T-helper 22 cell (primary cell): ENCODE data around the gene WEE1.

Experiments used
- DNase-seq: peaks from one replicate; pipeline ENCODE4 v3.0.0-alpha.2; 2020; ENCODE audit warnings: low read depth

The WEE1 gene

DNA sequence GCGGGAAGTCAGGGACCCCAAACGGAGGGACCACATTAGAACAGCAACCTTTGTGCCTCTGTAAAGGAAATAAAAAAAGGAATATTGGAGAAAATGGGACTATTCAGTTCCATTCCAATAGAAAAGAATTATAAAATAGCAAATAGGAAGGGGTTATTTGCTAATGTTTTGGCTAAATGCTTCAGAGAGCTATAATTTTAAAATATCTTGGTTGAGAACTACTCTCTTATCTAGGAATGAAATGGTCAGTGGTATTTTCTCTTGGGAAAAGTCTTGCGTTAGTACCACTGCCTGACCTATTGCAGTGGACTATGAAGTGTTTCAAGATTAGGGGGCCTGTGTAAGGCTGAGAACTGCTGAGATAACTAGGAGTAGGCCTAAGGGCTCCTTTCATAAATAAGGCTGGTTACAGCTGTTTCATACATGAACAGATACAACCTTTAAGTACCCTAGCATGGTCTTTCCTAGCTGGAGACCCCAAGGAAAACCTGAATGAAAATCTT is 6.9 kb upstream of the WEE1 start:
- no peak for DNase-seq

GRCh38 chr11:9567401-9567800 is 6.1 kb upstream of the WEE1 start:
- no peak for DNase-seq

DNA sequence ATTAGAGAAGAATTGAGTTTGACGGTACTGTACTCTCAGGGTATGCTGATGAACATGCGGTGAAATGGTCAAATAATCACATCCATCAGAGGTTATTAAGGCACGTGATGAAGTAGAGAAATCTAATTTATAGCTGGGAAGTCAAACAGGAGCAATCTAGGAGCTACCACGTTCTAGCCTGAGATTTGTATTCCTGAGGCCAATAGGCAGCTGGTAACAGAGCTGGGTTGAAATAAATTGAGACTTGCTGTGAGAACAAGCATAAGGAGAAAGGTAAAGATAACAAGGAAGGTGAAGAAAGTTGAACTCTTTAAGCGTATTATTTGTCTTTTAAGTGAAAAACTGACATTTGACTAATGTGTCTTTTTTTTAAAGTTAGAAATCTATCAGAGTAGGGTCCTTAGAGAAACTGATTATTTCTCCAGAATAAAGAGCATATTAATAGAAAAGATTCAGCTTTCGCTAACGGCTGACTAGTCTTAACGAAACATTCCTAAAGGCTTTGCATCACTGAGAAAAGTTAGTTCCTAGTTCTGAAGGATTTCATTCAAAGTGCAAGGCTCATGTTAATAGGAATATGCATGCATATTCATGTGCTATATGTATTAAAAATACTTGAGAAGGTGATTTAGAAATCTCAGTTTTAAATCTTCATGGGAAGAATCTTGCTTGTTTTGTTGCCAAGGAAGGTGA is 5.2 kb upstream of the WEE1 start:
- DNase-seq, result no peak

DNA sequence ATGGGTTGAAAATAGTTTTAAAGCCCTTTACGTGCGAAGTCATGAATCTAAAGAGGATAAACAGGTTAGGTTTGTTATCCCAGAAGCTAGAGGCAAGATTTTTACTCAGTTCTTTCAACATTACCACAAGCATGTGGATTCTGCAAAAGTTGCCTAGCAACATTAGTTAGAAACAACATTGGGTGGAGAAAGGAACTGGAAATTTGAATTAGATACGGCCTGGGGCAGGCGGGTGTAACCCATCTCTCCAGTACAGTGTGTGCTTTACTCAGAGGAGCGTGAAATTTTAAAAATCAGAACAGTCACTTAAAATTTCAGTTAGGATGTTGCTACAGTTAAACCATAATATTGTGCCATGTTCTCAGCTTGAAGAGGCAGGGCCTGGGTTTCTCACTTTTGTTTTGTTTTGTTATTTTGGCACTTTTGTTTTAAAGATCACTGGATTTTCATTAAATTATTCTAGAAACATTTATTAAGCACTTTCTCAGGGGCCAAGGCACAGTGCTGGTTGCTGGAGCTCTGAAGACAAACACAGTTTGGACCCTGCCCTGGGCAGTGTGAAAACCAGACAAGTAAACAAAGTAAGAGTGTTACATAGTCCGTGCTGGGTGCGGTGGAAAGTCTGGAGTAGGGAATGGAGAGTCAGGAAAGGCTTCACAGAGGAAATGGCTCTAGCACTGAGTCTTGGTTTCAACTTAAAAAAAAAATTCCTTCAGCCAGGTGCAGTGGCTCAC is 4.4 kb upstream of the WEE1 start:
- no peak for DNase-seq

GRCh38 chr11:9569588-9570164 is 3.8 kb upstream of the WEE1 start:
- no peak for DNase-seq

DNA sequence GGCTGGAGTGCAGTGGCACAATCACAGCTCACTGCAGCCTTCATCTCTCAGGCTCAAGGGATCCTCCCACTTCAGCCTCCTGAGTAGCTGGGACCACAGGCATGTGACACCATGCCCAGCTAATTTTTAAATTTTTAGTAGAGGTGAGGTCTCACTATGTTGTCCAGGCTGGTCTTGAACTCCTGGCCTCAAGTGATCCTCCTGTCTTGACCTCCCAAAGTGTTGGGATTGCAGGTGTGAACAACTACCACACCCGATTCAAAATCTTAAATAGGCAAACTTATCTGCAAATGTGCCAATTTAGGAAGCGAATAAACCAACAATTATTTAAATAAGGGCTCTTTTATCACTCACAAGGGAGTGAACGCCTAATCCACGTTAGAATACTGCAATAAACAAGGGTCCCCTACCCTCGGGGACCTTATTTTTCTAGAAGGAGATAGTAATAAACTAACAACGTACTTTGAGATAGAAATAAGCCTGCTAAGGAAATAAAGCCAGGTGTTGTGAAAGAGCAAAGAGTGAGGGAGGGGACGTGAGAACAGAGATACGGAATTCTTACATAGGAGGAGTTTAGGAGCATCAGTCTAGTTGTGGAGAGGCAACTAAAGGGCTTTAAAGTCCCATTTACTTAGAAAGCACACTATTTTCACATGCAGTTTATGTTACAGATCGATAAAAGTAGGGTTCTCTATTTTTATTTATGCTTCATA is 3.0 kb upstream of the WEE1 start:
- DNase-seq, result no peak

DNA sequence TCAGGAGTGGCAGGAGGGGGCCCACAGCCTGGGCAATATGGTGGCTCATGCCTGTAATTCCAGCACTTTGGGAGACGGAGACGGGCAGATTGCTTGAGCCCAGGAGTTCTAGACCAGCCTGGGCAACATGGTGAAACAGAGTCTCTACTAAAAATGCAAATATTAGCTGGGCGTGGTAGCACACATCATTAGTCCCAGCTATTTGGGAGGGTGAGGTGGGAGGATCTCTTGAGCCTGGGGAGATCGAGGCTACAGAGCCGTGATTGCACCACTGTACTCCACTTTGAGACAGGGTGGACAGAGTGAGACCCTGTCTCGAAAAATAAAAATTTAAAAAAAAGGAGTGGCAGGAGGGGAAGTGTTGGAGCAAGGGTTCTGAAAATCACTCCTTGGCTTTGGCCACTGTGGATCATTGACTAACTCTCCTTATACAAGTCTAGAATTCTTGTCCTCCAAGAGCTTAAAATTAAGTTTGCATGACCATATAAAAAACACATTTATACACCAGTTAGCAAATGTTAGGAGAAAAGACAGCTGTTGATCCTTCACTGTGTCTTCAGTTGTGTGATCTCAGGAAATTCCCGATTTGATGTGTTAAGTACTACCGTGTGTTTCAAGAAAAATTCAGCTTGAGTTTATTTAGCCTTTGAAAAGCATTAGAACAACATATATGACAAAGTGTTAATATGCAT is 2.3 kb upstream of the WEE1 start:
- no peak for DNase-seq

DNA sequence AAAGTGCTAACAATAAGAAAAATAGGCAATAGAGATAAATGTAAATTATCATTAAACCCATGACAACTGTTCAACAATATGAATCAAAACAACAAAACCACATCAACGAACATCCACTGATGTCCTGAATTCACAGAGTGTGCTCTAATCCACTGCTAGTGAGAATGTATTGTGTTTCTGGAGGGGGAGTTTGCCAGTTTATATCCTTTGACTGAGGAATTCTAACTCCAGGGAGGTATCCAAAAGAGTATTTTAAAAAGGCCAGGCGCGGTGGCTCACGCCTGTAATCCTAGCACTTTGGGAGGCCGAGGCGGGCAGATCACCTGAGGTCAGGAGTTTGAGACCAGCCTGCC is 1.7 kb upstream of the WEE1 start:
- no peak for DNase-seq

DNA sequence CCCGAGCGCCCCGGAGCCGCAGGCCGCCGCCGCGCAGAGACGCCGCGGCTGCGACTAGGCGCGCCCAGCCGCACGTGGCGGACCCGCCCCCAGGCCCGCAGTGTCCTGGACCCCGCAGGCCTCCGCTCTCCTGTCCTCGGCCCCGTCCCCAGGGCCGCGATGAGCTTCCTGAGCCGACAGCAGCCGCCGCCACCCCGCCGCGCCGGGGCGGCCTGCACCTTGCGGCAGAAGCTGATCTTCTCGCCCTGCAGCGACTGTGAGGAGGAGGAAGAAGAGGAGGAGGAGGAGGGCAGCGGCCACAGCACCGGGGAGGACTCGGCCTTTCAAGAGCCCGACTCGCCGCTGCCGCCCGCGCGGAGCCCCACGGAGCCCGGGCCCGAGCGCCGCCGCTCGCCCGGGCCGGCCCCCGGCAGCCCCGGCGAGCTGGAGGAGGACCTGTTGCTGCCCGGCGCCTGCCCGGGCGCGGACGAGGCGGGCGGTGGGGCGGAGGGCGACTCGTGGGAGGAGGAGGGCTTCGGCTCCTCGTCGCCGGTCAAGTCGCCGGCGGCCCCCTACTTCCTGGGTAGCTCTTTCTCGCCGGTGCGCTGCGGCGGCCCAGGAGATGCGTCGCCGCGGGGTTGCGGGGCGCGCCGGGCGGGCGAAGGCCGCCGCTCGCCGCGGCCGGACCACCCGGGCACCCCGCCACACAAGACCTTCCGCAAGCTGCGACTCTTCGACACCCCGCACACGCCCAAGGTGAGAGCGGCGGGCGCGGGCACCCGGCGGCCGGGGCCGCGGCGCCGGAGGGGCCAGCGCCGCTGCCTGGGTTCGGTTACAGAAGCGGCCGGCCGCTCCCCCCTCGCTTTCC is 528 bp downstream of the WEE1 start:
- no peak for DNase-seq

- DNase-seq, result no peak
Measured at GRCh38 chr11:9574622-9575259, 1.3 kb downstream of the WEE1 start.

- DNase-seq, result no peak
Measured at GRCh38 chr11:9575260-9576240, 2.1 kb downstream of the WEE1 start.

GRCh38 chr11:9576701-9577381 is 3.4 kb downstream of the WEE1 start:
- DNase-seq, result no peak

DNA sequence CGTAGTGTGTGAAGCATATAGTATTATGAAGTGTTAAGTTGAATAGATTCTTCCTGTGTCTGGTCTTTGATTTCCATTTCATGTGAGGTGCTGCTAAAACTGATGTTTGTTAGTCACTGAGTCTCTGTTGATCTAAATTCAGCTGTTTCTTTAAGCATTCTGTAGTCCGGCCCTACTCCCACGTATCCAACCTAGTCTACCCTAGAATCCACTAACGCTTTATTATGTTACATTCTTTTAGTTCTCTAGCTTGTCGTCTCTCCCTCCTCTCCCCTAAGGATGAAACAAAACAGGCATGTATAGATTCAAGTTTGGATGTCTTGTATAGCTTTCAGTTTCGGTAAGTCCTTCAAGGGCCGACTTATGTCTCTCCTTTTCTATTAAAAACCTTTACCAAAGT is 4.1 kb downstream of the WEE1 start:
- DNase-seq, result no peak

GRCh38 chr11:9580894-9581293 is 7.4 kb downstream of the WEE1 start:
- no peak for DNase-seq

DNA sequence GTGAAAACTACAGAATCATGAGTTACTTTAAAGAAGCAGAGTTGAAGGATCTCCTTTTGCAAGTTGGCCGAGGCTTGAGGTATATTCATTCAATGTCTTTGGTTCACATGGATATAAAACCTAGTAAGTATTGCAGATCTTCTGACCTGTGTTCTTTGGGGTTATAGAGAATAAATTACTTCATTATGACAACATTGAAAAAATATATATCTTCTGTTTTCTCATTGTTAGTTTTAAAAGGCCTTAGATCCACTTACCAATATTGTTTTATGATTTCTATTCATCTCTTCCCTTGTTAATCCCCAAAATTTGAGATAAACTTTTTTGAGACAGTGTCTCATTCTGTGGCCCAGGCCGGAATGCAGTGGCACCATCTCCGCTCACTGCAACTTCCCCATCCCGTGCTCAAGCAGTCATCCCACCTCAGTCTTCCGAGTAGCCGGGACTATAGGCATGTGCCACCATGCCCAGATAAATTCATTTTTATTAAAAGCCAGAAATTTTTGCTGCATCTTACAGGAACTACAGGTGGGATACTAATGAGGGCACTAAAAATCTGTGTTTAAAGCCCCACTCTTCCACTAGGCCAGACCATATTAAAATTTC is 8.2 kb downstream of the WEE1 start:
- no peak for DNase-seq

DNA sequence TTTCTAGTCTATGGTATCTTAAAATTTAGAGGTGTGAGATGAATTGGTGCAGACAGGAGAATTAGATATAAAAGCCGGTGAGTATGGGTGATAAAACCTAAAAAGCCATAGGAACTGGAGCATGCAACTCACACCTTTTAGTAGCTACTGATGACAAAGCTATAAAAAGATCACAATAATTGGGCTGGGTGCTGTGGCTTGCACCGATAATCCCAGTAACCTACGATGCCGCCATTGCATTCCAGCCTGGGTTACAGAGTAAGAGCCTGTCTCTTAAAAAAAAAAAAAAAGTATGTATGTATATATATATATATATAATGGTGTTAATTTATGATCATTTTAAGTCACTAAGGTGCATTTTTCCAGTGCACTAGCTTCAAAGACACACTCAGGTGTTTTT is 17.2 kb downstream of the WEE1 start:
- no peak for DNase-seq

DNA sequence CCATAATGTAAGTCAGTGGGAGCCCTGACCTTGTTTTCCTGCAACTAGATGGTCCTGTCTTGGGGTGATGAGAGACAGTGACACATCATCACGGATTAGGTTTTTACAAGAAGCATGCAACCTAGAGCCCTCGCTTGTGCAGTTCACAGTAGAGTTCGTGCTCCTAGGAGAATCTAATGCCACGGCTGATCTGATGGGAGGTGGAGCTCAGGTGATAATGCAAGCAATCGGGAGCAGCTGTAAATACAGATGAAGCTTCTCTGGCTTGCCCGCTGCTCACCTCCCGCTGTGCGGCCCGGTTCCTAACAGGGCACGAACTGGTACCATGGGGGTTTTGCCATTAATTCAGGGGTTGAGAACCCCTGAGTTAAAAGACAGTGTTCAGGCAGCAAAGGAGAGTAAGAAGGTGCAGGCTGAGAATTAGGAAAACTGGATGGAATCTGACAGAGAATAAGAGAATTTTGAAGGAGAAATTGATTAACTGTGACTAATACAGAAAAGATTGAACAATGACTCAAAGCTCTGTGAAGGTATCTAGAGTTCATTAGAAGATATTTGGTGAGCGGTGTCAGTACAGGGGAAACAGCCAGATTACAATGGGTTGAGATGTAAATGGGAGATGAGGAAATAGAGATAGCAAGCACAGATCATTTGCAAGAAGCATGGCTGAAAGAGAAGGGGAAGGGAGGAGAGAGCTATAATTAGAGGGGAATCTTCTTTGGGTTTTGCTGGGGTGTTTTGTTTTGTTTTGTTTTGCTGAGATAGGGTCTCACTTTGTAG is 21.0 kb downstream of the WEE1 start:
- DNase-seq, result no peak
